A549 treated with AZD9567 at 1 μM for 4 hours (cell line): ENCODE results near the gene RING1. TPM values are rescaled to one million over a fixed set of nuclear protein-coding genes. Genes with fewer than 3 reads are reported as not detected.

Source experiments
- total RNA-seq: library from RNA; stranded (reverse); fragments of 200-300 nt; extraction: Qiagen RNA extraction; gene quantifications from 5 replicates; pipeline ENCODE4 v1.2.3, GENCODE V29; 2022; ENCODE audit not compliant: insufficient read depth

RING1 gene
- total RNA-seq, result 15.2 to 26.0 TPM (median 25.6 TPM) in 5 replicates

GRCh38 chr6:33208091-33208967 is at the start of gene RING1:
Gene RING1 (plus strand): TSS chr6:33208500. CDS start chr6:33208823, 323 bp downstream.

DNA sequence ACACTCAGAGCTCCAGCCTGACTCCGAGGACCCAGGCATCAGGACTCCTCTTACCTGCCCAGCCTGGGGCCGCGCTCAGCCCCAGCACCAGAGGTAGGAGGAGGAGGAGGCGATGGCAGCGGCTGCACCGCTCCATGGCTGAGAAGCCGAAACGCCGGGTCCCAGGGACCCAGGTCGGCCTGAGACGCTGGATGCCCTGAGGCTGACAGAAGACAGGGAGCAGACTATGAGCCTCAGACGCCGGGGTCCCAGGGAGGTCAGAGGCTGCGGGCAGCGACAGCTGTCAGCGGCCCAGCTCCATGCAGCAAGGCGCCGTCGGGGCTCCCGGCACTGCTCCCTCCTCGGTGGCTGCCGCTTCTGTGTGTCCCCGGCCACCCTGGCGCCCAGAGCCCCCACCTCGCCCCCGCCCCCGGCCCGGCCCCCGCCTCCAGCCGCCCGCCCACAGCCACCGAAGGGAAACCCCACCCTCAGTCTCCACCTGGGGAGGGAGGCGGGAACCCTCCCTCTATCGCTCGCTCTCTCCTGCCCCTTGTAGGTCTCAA is 16.1 kb upstream of the RING1 start, which contains the start of gene COL11A2:
Gene COL11A2 (minus strand): TSS at position 363 of the 542 bp plus-strand sequence. CDS start 227 bp downstream, at position 136.

GRCh38 chr6:33200219-33201146 is 7.8 kb upstream of the RING1 start, which contains the start of the genes RXRB and SLC39A7:
Gene RXRB (minus strand): TSS chr6:33200665. CDS start chr6:33200476, 189 bp downstream.
Gene SLC39A7 (plus strand): TSS chr6:33200867. CDS start chr6:33201246, 379 bp downstream.

DNA sequence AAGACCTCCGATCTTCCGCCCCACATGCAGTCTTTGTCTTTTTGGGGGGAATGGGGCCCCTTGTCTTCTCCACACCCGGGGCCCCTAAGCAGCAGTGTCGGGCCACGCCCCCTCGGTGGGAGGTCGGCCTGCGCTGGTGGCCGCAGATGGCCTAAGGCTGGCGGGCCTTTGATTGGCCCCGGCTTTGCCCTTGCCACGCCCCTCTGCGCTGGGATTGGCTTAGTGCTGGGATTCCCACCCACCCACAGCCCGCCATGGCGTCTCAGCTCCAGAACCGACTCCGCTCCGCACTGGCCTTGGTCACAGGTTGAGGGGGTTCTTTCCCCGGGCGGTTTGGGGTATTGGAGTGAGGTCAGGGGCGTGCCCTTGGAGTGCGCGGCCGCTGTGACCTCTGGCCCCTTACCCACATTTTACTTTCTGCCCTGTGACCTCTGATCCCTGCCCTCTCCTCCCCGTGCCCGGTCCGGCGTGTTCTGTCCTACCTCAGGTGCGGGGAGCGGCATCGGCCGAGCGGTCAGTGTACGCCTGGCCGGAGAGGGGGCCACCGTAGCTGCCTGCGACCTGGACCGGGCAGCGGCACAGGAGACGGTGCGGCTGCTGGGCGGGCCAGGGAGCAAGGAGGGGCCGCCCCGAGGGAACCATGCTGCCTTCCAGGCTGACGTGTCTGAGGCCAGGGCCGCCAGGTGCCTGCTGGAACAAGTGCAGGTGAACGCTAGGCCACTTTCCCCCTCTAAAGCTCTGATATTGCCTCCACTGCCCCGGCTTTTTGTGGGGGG is 3.7 kb upstream of the RING1 start, which contains the start of gene HSD17B8:
Gene HSD17B8 (plus strand): TSS at position 241 of the 776 bp plus-strand sequence. CDS start 14 bp downstream, at position 255.

Other genes with a start within 250 kb of the RING1 start
- 143 to 170 TPM (median 152 TPM) in 5 replicates for gene BRD2, start 239.9 kb upstream of the RING1 start, total RNA-seq
- 0.02 TPM in 1 of 5 replicates, not detected in the others for gene HLA-DOA, start 198.9 kb upstream of the RING1 start, total RNA-seq
- not detected in 5 replicates for gene HLA-DPA1, start 134.9 kb upstream of the RING1 start, total RNA-seq
- not detected in 5 replicates for gene HLA-DPB1, start 132.5 kb upstream of the RING1 start, total RNA-seq
- gene COL11A2, start 16.0 kb upstream of the RING1 start, total RNA-seq, result 0.89 to 1.1 TPM (median 0.94 TPM) in 4 of 5 replicates, not detected in the other
- gene RXRB, start 7.8 kb upstream of the RING1 start, total RNA-seq, result 14.1 to 22.0 TPM (median 20.4 TPM) in 5 replicates
- 101 to 107 TPM (median 106 TPM) in 5 replicates for gene SLC39A7, start 7.6 kb upstream of the RING1 start, total RNA-seq
- gene HSD17B8, start 3.8 kb upstream of the RING1 start, total RNA-seq, result 10.8 to 16.7 TPM (median 15.0 TPM) in 5 replicates
- 15.0 to 20.1 TPM (median 16.3 TPM) in 5 replicates for gene VPS52, start 63.4 kb downstream of the RING1 start, total RNA-seq
- gene RPS18, start 63.6 kb downstream of the RING1 start, total RNA-seq, result 1,729 to 2,702 TPM (median 2,628 TPM) in 5 replicates
- gene B3GALT4, start 68.6 kb downstream of the RING1 start, total RNA-seq, result 0.46 to 0.59 TPM (median 0.54 TPM) in 4 of 5 replicates, not detected in the other
- 47.5 to 58.2 TPM (median 55.0 TPM) in 5 replicates for gene WDR46, start 80.7 kb downstream of the RING1 start, total RNA-seq
- 98.9 to 131 TPM (median 107 TPM) in 5 replicates for gene PFDN6, start 81.1 kb downstream of the RING1 start, total RNA-seq
- 11.4 to 13.9 TPM (median 11.8 TPM) in 5 replicates for gene RGL2, start 90.4 kb downstream of the RING1 start, total RNA-seq
- gene TAPBP, start 105.6 kb downstream of the RING1 start, total RNA-seq, result 28.4 to 44.0 TPM (median 33.9 TPM) in 5 replicates
- gene ZBTB22, start 109.2 kb downstream of the RING1 start, total RNA-seq, result 1.5 to 3.7 TPM (median 3.5 TPM) in 5 replicates
- 31.5 to 37.6 TPM (median 34.9 TPM) in 5 replicates for gene DAXX, start 114.5 kb downstream of the RING1 start, total RNA-seq
- 43.3 to 46.6 TPM (median 43.8 TPM) in 5 replicates for gene KIFC1, start 183.3 kb downstream of the RING1 start, total RNA-seq
- gene PHF1, start 202.5 kb downstream of the RING1 start, total RNA-seq, result 13.7 to 17.4 TPM (median 16.2 TPM) in 5 replicates
- 136 to 221 TPM (median 194 TPM) in 5 replicates for gene CUTA, start 209.6 kb downstream of the RING1 start, total RNA-seq
- 3.1 to 5.6 TPM (median 4.3 TPM) in 5 replicates for gene SYNGAP1, start 211.6 kb downstream of the RING1 start, total RNA-seq
- gene ZBTB9, start 246.1 kb downstream of the RING1 start, total RNA-seq, result 12.0 to 26.4 TPM (median 12.9 TPM) in 5 replicates